PC-9 (cell line): ENCODE data around the gene DENND2D.

Source experiments
- EZH2 ChIP-seq: fragments of 200-600 bp; sonication (generic); IDR thresholded peaks from 2 replicates; pipeline ENCODE4 v1.8.0; 2017; ENCODE audit warnings: antibody characterized with exemption, low read depth
- TF ChIP-seq, protein P1 (sequence below): fragments of 200-600 bp; sonication (generic); conservative IDR thresholded peaks from 2 replicates; pipeline ENCODE4 v1.6.1; 2017; ENCODE audit warnings: mixed run types, antibody characterized with exemption, mild to moderate bottlenecking, moderate library complexity

DNA sequence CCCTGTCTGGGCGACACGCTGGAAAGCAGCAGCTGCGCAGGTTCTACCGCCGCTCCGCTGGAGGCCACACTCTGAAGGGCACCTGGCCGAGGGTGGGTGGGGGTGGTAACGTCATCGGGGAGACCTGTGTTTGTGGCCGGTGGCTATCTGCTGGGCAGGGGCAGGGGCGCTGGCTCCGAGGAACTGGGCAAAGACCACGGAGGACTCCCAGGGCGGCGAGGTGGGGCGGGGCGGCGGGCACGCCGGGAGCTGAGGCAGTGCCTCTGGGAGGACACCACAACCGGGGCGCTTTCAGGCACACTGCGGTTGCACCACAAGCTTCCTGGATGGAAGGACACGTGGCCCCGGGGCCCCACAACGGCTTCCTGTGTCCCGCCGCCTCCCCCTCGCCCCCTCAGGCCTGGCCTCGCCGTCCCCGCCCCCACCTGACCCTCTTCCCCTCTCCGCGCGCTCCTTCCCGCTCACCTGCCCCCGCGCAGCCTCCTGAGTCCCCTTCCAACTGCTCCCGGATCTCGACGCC, 3.3 kb upstream of the DENND2D start:
- TF ChIP-seq, protein P1, sequence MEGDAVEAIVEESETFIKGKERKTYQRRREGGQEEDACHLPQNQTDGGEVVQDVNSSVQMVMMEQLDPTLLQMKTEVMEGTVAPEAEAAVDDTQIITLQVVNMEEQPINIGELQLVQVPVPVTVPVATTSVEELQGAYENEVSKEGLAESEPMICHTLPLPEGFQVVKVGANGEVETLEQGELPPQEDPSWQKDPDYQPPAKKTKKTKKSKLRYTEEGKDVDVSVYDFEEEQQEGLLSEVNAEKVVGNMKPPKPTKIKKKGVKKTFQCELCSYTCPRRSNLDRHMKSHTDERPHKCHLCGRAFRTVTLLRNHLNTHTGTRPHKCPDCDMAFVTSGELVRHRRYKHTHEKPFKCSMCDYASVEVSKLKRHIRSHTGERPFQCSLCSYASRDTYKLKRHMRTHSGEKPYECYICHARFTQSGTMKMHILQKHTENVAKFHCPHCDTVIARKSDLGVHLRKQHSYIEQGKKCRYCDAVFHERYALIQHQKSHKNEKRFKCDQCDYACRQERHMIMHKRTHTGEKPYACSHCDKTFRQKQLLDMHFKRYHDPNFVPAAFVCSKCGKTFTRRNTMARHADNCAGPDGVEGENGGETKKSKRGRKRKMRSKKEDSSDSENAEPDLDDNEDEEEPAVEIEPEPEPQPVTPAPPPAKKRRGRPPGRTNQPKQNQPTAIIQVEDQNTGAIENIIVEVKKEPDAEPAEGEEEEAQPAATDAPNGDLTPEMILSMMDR = no peak
- TF ChIP-seq EZH2 = no peak
